Iris pigment epithelial cell (primary cell): Measurements from ENCODE around the gene CD93.

Experiments
- DNase-seq: peaks from one replicate; pipeline ENCODE4 v3.0.0-alpha.2; 2011; ENCODE audit warnings: low read depth

The CD93 gene

GRCh38 chr20:23120936-23121750 is 35.0 kb upstream of the CD93 start:
- DNase-seq, result no peak

GRCh38 chr20:23120261-23120660 is 34.1 kb upstream of the CD93 start:
- DNase-seq, result no peak

GRCh38 chr20:23119456-23120216 is 33.5 kb upstream of the CD93 start:
- DNase-seq, result no peak

- DNase-seq, result no peak
Observed at GRCh38 chr20:23118766-23119165, 32.6 kb upstream of the CD93 start.

- no peak for DNase-seq
Observed at GRCh38 chr20:23118144-23118543, 32.0 kb upstream of the CD93 start.

GRCh38 chr20:23117738-23118137 is 31.6 kb upstream of the CD93 start:
- no peak for DNase-seq

GRCh38 chr20:23116311-23117089 is 30.4 kb upstream of the CD93 start:
- no peak for DNase-seq

GRCh38 chr20:23115822-23116221 is 29.7 kb upstream of the CD93 start:
- peak; percentile 38 for DNase-seq

- DNase-seq, result no peak
Observed at GRCh38 chr20:23114448-23115082, 28.4 kb upstream of the CD93 start.

GRCh38 chr20:23114018-23114417 is 27.9 kb upstream of the CD93 start:
- no peak for DNase-seq

GRCh38 chr20:23112595-23112994 is 26.5 kb upstream of the CD93 start:
- DNase-seq, result no peak

- DNase-seq, result no peak
Observed at GRCh38 chr20:23111944-23112342, 25.8 kb upstream of the CD93 start.

- no peak for DNase-seq
Observed at GRCh38 chr20:23111307-23111943, 25.3 kb upstream of the CD93 start.

GRCh38 chr20:23108871-23109270 is 22.7 kb upstream of the CD93 start:
- DNase-seq, result no peak

- DNase-seq, result no peak
Observed at GRCh38 chr20:23107466-23107865, 21.3 kb upstream of the CD93 start.

GRCh38 chr20:23106271-23106851 is 20.2 kb upstream of the CD93 start:
- peak; percentile 54 for DNase-seq

GRCh38 chr20:23105193-23105592 is 19.1 kb upstream of the CD93 start:
- DNase-seq, result no peak

- no peak for DNase-seq
Observed at GRCh38 chr20:23103284-23104018, 17.3 kb upstream of the CD93 start.

- no peak for DNase-seq
Observed at GRCh38 chr20:23101696-23102406, 15.7 kb upstream of the CD93 start.

- DNase-seq, result no peak
Observed at GRCh38 chr20:23100720-23101107, 14.6 kb upstream of the CD93 start.
